ENCODE results near the gene CTSF.
"Not testable (repeated sequence)": the region's sequence is repeated elsewhere in the genome, so short reads cannot be mapped to it uniquely, and the experiment has no call there.

Gene CTSF

DNA sequence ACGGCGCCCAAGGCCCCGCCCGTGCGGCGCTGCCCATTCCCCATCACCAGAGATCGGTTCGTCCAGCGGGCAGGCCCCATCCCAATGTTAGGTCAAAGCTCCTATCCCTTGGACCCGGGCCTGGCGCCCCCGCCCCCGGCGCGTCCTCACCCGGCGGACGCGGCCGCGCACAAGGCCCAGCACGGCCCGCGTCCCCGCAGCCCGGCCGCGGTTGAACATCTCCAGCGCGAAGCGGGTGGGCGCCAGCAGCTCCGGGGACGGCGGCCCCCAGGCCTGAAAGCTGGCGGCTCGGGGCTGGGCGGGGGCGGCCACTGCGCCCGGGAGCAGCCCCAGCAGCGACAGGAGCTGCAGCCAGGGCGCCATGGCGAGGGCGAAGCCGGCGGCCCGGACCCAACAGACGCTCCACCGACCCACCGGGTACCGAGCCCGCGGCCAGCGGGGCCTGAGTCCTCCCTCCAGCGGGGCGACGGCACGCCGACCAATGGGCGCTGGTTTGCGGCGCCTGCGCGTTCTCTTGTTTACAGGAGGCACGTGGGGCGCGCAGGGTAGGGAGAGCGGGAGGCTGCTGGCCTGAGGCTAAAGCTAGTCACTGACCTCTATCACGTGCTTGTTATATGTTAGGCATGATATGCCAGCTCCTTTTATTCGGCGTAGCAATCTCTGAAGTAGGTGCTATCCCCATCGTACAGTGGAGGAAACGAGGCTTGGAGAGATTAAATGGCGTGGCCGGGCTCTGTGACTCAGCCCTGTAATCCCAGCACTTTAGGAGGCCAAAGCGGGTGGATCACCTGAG lies at the start of gene CTSF:
Gene CTSF, minus strand, starts transcription at position 483 of the 793 bp plus-strand sequence. Its CDS starts 120 bp downstream, at position 363.
- peak; percentile 71 for DNase-seq

DNA sequence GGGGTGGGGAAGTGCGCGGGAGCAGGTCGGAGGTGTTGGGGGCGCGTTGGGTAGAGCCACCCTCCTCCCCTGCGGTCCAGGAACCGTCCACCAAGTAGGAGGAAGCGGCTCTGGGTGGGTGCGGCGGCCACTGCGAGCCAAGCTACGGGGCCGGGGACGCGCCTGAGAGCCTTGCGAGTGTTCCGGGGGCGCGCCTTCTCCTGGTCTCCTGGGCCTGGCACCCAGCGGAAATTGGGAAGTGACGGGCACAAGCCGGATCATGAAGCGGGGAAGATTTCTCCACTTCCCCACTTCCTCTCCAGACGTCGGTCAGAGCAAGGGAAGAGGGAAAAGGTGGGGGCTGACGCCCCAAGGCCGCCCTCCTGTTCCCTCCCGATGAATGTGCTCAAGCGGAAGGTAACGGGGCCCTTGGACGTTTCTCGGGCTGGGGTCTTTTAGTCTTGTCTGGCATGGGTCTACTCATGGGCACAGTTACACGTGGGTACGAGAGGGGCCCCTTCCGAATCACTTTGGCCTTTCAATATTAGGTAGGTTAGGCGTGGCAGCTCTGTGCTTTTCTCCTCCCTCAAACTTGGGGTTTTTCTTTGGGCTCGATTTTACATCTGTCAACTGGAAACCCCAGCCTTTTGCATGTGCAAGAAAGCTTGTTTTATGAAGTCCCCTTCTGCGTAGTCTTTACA lies 48.9 kb upstream of the CTSF start:
- DNase-seq, result peak; percentile 52

DNA sequence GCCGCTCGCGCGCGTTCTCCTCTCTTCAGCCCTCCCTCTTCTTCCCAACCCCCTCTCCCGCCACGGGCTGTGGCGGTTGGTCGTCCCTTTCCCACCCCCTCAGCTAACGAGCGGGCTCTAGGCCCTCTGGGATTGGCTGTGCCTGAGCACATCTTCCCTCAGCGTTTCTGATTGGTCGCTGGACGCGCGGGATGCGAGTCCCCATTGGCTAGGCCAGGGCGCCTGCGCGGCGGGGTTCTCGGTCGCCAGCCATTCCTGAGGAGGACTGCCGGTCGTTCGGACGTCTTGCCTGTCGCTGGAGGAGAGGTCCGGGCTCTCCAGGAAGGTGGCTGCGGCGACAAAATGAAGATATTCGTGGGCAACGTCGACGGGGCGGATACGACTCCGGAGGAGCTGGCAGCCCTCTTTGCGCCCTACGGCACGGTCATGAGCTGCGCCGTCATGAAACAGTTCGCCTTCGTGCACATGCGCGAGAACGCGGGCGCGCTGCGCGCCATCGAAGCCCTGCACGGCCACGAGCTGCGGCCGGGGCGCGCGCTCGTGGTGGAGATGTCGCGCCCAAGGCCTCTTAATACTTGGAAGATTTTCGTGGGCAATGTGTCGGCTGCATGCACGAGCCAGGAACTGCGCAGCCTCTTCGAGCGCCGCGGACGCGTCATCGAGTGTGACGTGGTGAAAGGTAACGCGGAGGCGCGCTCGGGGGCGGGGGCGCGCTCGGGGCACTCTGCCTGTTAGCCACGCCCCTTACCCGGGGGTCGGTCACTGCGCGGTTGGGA lies 48.2 kb upstream of the CTSF start, which contains the start of gene RBM14:
Gene RBM14, plus strand, starts transcription at position 252 of the 776 bp plus-strand sequence. Its CDS starts 91 bp downstream, at position 343.
- DNase-seq, result peak; percentile 99

DNA sequence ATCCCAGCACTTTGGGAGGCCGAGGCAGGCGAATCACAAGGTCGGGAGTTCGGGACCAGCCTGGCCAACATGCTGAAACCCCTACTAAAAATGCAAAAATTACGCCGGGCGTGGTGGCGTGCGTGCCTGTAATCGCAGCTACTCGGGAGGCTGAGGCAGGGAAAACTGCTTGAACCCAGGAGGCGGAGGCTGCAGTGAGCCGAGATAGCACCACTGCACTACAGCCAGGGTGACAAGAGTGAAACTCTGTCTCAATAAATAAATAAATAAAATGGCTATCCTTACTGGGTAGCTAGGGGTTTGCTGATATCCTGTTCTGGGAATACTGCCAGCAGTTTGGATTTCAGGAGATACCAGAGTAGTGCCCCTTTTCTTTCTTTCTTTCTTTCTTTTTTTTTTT lies 45.7 kb upstream of the CTSF start:
- DNase-seq, result no peak

DNA sequence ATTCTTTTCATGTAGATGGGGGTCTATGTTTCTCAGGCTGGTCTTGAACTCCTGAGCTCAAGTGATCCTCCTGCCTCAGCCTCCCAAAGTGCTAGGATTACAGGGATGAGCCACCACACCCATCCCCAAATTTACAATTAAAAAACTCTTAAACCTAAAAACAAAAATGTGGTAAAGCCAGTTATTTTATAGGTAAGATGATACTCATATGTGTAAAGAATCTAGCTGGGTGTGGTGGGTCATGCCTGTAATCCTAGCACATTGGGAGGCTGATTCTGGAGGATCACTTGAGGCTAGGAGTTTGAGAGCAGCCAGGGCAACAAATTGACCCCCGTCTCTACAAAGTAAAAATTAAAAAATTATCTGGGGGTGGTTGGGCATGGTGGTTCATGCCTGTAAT lies 44.1 kb upstream of the CTSF start:
- no peak for DNase-seq

DNA sequence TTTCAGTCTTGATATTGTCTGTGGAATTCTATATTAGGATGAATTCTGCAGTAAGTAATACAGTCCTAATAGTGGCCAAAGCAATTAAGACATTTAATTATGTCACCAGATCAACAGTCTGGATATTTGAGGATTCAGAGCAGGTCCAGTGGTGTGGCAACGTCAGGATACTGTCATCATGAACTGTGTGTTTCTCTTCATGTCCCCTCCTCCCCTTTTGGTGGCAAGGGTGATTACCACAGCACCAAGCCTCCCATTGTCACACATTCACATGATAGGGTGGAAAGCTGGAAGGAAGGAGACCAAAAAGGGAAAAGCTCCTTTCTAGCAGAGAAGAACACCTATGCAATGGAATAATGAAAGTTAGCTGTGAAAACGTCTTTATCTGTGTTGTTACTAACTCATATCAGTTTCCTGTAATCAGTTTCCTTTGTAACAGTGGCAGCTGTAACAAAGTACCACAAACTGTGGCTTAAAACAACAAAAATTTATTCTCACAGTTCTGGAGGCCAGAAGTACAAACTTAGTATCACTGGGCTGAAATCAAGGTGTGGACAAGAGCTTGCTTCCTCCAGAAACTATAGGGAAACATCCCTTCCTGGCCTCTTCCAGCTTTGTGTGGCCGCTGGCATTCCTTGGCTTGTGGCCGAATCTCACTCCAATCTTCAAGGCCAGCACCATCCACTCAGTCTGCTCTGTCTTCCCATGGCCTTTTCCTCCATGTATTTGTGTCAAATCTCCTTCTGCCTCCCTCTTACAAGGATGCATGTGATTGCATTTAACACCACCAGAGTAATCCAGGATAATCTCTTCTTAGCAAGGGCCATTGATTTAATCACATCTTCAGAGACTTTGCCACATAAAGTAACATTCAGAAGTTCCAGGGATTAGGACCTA lies 41.6 kb upstream of the CTSF start:
- no peak for DNase-seq

DNA sequence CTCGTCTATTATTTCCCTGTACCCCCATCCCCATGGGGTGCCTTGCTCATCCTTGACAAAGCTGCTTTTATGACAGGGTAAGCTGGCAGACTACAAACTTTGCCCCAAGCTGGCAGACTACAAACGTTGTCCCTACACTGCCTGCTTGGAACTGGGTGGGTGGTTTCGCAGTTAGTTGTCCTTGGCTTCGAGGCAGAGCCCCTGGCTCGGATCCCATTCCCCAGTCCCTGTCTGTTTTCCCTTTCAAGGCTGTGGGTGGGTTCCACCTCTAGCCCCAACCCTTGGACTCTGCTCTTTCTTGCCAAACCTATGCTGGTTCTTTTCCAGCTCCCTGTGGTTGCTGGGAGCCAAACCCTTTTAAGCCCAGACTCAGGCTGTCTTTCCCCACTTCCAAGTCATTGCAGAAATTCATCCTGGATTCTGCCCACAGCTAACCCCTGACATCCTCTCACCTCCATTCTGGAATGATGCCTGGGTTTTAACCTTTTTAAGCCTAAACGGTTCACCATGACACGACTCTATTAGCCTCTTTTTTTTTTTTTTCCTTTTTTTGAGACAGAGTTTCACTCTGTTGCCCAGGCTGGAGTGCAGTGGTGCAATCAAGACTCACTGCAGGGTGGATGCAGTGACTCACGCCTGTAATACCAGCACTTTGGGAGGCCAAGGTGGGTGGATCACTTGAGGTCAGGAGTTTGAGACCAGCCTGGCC lies 38.9 kb upstream of the CTSF start:
- DNase-seq, result no peak

DNA sequence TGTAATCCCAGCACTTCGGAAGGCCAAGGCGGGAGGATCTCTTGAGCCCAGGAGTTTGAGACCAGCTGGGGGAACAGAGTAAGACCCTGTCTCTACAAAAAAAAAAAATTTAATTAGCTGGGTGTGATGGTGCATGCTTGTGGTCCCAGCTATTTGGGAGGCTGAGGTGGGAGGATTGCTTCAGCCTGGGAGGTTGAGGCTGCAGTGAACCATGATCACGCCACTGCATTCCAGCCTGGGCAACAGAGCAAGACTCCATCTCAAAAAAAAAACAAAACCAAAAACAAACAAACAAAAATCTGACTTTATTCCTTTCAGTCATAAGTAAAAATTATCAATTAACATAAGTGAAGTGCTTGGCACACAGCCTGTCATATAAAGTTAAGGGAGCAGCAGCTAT lies 38.2 kb upstream of the CTSF start:
- not testable (repeated sequence) for DNase-seq

DNA sequence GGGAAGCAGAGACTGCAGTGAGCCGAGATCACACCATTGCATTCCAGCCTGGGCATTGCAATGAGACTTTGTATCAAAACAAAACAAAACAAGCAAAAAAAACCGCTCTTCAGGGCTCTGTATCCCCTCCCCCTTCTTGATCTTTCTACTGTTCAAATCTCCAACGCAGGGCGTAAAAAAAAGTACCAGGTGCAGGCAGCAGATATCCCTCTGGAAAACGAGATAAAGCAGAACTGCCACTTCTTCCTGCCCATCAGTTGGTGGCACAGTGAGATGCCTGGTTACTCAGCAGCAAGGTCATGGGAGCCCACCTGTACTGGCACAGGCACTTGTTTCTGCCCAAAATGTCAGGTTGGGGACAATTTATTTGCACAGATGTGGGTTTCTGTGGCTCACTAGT lies 35.7 kb upstream of the CTSF start:
- DNase-seq, result no peak

DNA sequence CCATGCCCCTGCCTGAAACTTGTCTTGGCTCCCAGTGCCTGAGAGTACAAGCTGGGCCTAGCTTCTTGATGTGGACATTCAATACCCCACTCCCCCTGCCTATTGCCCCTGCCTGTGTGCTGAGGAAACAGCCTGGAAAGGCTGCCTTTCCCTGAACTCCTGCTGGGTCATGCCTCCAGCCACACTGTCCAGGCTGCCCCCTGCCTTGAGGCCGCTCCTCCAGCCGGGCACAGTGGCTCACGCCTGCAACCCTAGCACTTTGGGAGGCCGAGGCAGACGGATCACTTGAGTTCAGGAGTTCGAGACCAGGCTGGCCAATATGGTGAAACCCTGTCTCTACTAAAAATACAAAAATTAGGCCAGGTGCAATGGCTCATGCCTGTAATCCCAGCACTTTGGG lies 34.7 kb upstream of the CTSF start:
- DNase-seq, result no peak

DNA sequence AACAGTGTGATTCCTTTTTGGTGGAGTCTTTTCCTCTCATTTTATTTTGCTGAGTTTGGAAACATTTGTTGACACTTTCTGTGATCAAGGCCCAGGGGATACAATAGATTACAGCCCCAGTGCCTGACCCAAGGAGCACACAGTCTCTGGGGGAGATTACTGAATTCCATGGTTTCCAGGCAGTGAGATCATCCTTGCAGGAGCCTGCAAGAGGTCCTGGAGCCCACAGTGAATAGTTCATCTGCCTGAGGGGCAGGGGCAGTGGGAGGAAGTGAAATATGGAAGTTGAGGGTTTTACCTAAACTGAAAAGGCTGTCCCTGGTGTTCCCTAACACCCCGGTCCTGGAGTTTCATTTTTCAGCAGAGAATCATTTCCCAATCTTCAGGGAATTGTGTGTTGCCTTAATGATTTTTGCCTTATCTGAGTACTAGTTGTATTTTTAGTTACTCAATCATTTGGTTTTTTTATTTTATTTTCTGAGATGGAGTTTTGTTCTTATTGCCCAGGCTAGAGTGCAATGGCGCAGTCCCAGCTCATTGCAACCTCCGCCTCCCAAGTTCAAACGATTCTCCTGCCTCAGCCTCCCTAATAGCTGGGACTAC lies 32.3 kb upstream of the CTSF start:
- DNase-seq, result no peak

DNA sequence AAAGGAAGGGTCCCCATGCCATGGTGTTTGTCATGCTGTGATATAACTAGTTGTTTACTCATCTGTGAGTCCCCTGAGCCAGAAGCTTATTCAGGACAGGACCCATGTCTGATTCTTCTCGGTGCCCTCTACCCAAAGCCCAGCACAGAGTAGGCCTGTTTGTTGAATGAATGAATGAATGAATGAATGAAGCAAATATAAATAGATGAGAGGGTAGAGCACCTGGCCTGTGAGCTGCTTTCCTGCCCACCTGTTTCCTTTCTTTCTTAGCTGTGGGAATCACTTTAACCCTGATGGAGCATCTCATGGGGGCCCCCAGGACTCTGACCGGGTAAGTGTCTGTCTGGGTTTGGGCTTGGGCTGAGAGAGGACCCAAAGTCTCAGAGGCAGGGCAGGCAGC lies 31.8 kb upstream of the CTSF start:
- no peak for DNase-seq

DNA sequence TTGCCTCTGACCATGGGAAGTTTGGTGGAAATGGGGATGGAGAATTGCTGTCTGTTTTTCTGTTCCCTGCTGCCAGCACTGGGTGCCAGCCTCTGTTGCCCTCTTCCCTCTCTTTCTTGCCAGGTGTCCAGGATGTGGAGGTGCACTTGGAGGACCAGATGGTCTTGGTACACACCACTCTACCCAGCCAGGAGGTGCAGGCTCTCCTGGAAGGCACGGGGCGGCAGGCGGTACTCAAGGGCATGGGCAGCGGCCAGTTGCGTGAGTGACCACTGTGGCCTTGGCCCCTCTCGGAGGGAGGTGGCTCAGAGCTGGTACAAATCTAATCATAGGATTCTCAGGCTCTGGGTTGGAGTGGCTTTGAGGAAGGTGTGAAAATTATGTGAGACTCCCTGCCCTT lies 30.6 kb upstream of the CTSF start:
- no peak for DNase-seq

DNA sequence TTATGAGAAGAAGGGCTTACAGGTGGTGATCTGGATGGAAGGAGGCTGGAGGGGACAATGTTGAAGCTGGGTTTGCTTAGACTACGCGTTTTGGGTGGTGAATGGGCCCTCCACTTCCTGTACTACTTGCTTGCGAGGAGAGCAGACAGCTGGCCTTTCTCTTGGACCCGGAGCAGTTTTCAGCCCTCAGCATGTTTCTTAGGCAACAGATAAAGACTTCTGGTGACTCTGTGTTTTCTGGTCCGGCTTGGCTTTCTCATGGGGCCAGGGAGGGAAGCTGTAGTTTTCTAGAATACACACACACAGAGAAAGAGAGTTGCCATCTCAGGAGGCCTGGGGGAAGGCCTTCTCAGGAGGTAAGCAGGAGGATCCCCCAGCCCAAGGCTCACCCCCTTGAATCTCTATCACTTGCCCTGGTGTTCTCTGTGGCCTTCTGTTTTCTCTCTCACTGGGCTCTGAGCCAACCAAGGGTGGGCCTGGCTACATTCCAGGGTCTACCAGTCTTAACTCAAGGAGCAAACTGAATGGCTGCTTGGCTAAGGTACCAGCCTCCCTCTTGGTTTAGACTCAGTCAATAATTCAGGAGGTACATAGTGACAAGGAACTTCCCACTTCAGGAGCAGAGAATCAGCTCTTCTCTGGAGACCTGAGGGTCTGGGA lies 27.0 kb upstream of the CTSF start:
- DNase-seq, result no peak

DNA sequence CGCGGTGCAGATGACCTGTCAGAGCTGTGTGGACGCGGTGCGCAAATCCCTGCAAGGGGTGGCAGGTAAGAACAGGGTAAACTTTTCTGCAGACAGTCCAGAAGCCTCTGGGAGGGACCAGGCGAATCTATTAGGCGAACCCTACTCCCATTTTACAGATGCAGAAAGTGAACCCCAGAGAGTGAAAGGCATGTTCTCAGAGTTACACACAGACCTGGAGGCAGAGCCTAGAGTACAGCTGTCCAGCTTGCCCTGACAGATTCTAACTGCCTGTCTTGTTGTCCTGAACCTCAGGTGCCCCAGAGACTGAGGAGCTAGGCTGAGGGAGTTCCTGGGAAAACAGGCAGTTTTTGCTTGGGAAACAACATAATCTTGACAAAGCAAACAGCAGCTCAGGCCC lies 25.2 kb upstream of the CTSF start:
- no peak for DNase-seq

DNA sequence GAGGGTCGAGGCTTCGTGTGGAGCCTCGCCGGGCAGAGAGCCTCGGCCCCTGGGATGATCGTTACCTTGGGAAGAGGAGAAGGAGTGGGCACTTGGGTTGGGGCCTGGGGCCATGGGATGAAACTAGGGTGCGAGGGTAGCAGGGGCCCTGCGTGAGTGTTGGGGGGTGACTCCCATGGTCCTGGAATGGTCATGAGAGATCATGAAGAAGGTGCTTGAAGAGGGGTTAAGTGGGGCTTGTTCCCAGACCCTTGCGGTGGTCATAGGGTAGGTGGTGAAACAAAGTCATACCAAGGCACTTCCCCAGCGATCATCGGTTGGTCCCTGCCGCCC lies 24.9 kb upstream of the CTSF start:
- DNase-seq, result no peak

DNA sequence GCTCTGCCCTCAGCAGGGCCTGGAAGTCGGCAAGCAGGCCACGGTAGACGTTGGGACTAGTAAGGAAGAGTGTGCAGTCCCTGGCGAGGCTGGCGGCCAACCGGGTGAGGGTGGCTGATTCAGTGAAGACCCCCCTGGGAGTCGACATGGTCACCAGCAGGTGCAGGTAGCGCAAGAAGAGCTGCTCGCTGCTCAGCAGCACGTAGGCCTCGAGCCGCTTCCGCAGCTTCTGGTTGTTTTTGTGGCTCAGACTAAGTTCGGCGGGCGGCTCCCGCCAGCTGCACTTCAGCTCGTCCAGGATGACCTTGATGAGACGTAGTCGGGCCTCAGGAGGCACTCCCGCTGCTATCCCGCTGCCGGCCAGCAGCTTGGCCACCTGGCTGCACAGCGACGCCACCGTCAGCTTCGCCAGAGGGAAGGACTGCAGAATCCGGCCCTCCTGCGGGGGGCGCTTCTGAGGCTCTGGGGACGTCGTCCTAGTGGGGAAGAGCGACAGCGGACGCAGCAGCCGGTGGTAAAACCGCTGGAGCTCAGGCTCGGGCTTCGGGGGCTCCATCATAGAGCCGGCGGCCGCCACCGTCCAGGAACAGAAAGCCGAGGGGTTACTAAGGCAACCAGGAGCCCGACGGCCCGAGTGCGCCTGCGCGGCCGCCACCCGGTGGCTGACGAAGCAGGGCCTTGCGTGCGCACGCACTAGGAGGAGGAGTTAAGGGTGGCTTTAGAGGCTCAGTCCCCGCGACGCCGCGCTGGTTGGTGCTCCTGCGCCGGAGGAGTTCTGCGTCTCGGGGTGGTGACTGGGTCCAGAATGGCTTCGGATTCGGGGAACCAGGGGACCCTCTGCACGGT lies 24.3 kb upstream of the CTSF start, which contains the start of the genes CCDC87 and CCS:
Gene CCDC87, minus strand, starts transcription at position 607 of the 846 bp plus-strand sequence. Its CDS starts 48 bp downstream, at position 559.
Gene CCS, plus strand, starts transcription at position 729 of the 846 bp plus-strand sequence. Its CDS starts 77 bp downstream, at position 806.
- peak; percentile 96 for DNase-seq

DNA sequence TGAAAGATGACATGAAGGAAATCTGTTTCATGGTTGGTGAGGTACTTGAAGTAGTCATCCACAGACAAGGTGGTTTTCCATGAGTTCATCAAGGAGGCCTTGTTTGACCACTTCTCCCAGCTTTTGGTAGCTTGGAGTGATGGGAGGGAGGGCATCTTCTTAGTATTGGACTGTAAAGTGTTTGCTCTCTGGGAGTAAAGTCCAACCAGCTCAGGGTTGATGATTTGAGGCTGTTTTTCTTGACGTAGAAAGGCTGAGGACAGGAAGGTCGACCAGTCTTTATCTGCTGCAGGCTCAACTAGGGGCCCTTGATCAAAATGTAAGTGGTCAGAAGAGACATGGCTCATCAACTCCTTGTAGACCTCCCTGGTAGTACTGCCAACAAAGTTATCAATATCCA lies 22.8 kb upstream of the CTSF start:
- DNase-seq, result no peak

DNA sequence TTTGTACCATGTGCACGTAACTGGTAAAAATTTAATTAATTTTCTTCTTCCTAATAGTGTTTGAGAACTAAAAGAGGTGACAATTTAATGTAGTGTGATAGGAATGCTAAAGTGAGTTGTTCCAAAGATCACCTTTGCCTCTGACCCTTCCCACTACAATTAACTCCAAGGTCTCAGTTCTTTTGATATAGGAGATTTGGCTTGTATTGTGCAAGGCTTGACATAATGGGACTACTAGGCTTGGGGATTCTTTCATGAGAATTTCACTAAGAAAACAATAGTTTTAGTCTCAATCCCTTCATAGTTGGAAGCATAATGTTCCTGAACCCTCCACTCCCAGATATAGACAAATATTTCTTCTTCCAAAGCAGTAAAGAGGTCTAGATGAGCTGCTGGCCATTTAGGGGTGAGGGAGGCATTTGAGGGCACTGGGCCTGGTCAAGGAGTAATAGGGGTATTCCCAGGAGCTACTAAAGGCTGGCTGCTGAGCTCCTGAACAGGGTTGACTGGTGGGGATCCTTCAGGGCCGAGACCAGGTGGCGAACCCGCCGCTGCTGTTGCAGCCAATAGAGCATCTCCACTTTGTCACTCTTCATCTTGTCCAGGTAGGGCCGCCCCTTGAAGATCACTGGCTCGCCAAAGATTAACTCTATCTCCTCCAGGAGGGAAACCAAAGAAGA lies 21.7 kb upstream of the CTSF start:
- no peak for DNase-seq
